HEK293 (cell line): ENCODE results near the gene LPO.

Source experiments
- CTCF ChIA-PET: fragments of 350-600 bp; formaldehyde crosslinking; extraction: SDS; loops from one replicate; lab custom pipeline; 2021; ENCODE audit warnings: antibody characterized with exemption; lab: Yijun Ruan, JAX
- POLR2A ChIA-PET: fragments of 300-600 bp; formaldehyde crosslinking; extraction: SDS; loops from one replicate; lab custom pipeline; 2020; ENCODE audit warnings: antibody characterized with exemption, inconsistent platforms; lab: Yijun Ruan, JAX
- H3K27ac ChIP-seq: fragments of 200-500 bp; sonication (Bioruptor generic); 2 replicates; pipeline ENCODE4 v1.5.1; 2014; ENCODE audit warnings: low read depth, low read length, control low read depth, inconsistent platforms; ENCODE audit errors: extremely low read depth
- H3K36me3 ChIP-seq, 2 experiments: fragments of 200-500 bp in 1 of 2; sonication (Bioruptor generic) in 1 of 2; 1 replicate in 1 of 2; 2 replicates in 1 of 2; pipeline ENCODE4 v1.5.1; 2014 to 2017; ENCODE audit warnings: inconsistent platforms in 2 of 2, low read length in 2 of 2; ENCODE audit not compliant: control insufficient read depth in 2 of 2, insufficient read depth in 1 of 2
- H3K4me1 ChIP-seq: fragments of 200-500 bp; sonication (Bioruptor generic); 2 replicates; pipeline ENCODE4 v1.5.1; 2014; ENCODE audit warnings: mild to moderate bottlenecking, low read length, inconsistent platforms; ENCODE audit not compliant: control insufficient read depth, insufficient read depth
- H3K4me3 ChIP-seq: 2 replicates; pipeline ENCODE4 v1.5.1; 2011; ENCODE audit warnings: low read depth, mild to moderate bottlenecking, control low read depth, low read length, moderate library complexity
- H3K9me3 ChIP-seq: fragments of 200-500 bp; sonication (Bioruptor generic); 2 replicates; pipeline ENCODE4 v1.5.1; 2014; ENCODE audit warnings: low read depth, low read length, inconsistent platforms; ENCODE audit not compliant: control insufficient read depth, insufficient read depth
- BCL11B ChIP-seq: fragments of 450-650 bp; formaldehyde crosslinking; IDR thresholded peaks from 2 replicates; pipeline ENCODE4 v1.5.1; 2016; ENCODE audit warnings: low read depth, missing biosample characterization, missing genetic modification characterization
- OVOL3 ChIP-seq: fragments of 450-650 bp; formaldehyde crosslinking; IDR thresholded peaks from 2 replicates; pipeline ENCODE4 v1.5.1; 2016; ENCODE audit warnings: missing biosample characterization, missing genetic modification characterization
- PRDM1 ChIP-seq: fragments of 450-650 bp; formaldehyde crosslinking; IDR thresholded peaks from 2 replicates; pipeline ENCODE4; 2016; ENCODE audit warnings: missing biosample characterization, missing genetic modification characterization
- SETDB1 ChIP-seq: IDR thresholded peaks from one replicate; pipeline ENCODE4 v1.6.1; 2017; ENCODE audit warnings: mild to moderate bottlenecking, low read length, moderate library complexity, mixed read lengths; ENCODE audit not compliant: insufficient read length
- ZBTB21 ChIP-seq: fragments of 450-650 bp; formaldehyde crosslinking; IDR thresholded peaks from 2 replicates; pipeline ENCODE4 v1.5.1; 2017; ENCODE audit warnings: missing biosample characterization, missing genetic modification characterization
- ZBTB8A ChIP-seq: fragments of 450-650 bp; formaldehyde crosslinking; IDR thresholded peaks from 2 replicates; pipeline ENCODE4 v1.5.1; 2016; ENCODE audit warnings: missing biosample characterization, missing genetic modification characterization
- ZEB2 ChIP-seq: fragments of 450-650 bp; formaldehyde crosslinking; IDR thresholded peaks from 2 replicates; pipeline ENCODE4 v1.5.1; 2016; ENCODE audit warnings: missing biosample characterization, missing genetic modification characterization
- ZFHX2 ChIP-seq: fragments of 450-650 bp; formaldehyde crosslinking; conservative IDR thresholded peaks from 2 replicates; pipeline ENCODE4 v1.5.1; 2016; ENCODE audit warnings: missing biosample characterization, missing genetic modification characterization
- ZNF211 ChIP-seq: fragments of 450-650 bp; formaldehyde crosslinking; IDR thresholded peaks from 2 replicates; pipeline ENCODE4 v1.5.1; 2016; ENCODE audit warnings: low read depth, missing biosample characterization, missing genetic modification characterization
- ZNF274 ChIP-seq, 2 experiments: fragments of 200-500 bp in 1 of 2; fragments of 450-650 bp in 1 of 2; sonication (Bioruptor generic) in 1 of 2; formaldehyde crosslinking in 1 of 2; IDR thresholded peaks; 2 replicates each; pipeline versions ENCODE4 v1.5.1 to v1.6.1; 2014 to 2016; ENCODE audit warnings: borderline replicate concordance in 1 of 2, inconsistent platforms in 1 of 2, low read length in 1 of 2, missing biosample characterization in 1 of 2, missing genetic modification characterization in 1 of 2
- ZNF416 ChIP-seq: fragments of 450-650 bp; formaldehyde crosslinking; IDR thresholded peaks from 2 replicates; pipeline ENCODE4 v1.5.1; 2016; ENCODE audit warnings: missing biosample characterization, missing genetic modification characterization
- ZNF514 ChIP-seq: fragments of 450-650 bp; formaldehyde crosslinking; IDR thresholded peaks from 2 replicates; pipeline ENCODE4 v1.5.1; 2016; ENCODE audit warnings: missing biosample characterization, missing genetic modification characterization
- ZXDB ChIP-seq: fragments of 450-650 bp; formaldehyde crosslinking; IDR thresholded peaks from 2 replicates; pipeline ENCODE4 v1.5.1; 2016; ENCODE audit warnings: missing biosample characterization, missing genetic modification characterization
- TF ChIP-seq, protein P1 (sequence below): fragments of 450-650 bp; formaldehyde crosslinking; IDR thresholded peaks from 2 replicates; pipeline ENCODE4 v1.5.1; 2016; ENCODE audit warnings: missing biosample characterization, missing genetic modification characterization
- TF ChIP-seq, protein P2 (sequence below): fragments of 450-650 bp; formaldehyde crosslinking; IDR thresholded peaks from 2 replicates; pipeline ENCODE4 v1.5.1; 2016; ENCODE audit warnings: missing biosample characterization, missing genetic modification characterization
- TF ChIP-seq, protein P3 (sequence below): fragments of 450-650 bp; formaldehyde crosslinking; IDR thresholded peaks from 2 replicates; pipeline ENCODE4 v1.5.1; 2016; ENCODE audit warnings: missing biosample characterization, missing genetic modification characterization
- TF ChIP-seq, protein P4 (sequence below): fragments of 450-650 bp; formaldehyde crosslinking; IDR thresholded peaks from 2 replicates; pipeline ENCODE4 v1.5.1; 2016; ENCODE audit warnings: missing biosample characterization, missing genetic modification characterization
- TF ChIP-seq, protein P5 (sequence below): fragments of 450-650 bp; formaldehyde crosslinking; IDR thresholded peaks from 2 replicates; pipeline ENCODE4 v1.5.1; 2016; ENCODE audit warnings: missing biosample characterization, missing genetic modification characterization
- TF ChIP-seq, protein P6 (sequence below): fragments of 450-650 bp; IDR thresholded peaks from 2 replicates; pipeline ENCODE4 v1.5.1; 2018; ENCODE audit warnings: missing biosample characterization, missing genetic modification characterization
- TF ChIP-seq, protein P7 (sequence below): sonication (generic); formaldehyde crosslinking; IDR thresholded peaks from 2 replicates; pipeline ENCODE4 v1.8.1; 2022; ENCODE audit warnings: mild to moderate bottlenecking, moderate library complexity, missing genetic modification reagents

The LPO gene

DNA sequence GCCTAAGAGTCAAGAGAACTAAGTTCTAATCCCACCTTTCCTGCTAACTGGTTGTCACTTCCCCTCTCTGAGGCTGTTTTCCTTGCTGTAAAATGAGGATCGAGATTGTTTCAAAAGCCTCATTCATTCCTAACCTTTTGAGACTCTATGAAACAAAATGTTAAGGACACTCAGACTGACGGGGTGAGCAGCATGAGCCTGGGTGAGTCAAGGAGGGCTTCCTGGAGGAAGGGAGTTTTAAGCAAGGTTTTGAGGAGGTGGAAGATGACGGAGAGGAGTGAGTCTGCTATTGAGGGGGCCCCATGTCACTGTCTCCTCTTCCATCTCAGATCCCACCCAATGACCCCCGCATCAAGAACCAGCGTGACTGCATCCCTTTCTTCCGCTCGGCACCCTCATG lies 41.8 kb upstream of the LPO start:
- CTCF ChIA-PET: interaction anchor here (0.5 to 1.5 kb wide), 4 partner anchors 23 to 260 kb away, joined by 3 to 6 read pairs (median 4); no protein-coding TSS in a partner anchor

DNA sequence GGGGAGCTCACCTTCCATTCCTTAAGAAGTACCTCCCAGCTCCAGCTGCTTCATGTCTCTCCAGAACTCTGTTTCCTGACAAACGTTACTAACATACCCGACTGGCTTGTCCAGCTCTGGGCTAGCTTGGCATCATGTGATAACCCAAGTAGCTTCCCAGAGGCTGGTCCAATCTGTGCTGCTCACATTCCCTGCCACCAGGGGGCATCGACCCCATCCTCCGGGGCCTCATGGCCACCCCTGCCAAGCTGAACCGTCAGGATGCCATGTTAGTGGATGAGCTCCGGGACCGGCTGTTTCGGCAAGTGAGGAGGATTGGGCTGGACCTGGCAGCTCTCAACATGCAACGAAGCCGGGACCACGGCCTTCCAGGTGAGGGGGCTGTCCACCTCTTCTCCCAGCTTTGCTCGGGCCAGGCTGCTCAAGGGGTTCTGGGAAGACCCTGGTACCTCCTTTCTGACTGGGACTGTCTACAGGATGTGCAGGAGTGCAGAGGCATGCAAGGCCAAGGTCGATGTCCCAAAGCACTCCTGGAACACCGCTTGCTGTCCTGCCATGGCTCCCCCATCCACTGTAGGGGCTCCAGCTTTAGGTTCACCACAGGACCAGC lies 38.3 kb upstream of the LPO start:
- no peak for TF ChIP-seq ZNF211 (tag by site-specific recombination)
- peak; percentile 53; the same call in 1 of the 2 replicates for TF ChIP-seq ZXDB (tag by site-specific recombination)
- TF ChIP-seq OVOL3: no peak
- TF ChIP-seq, protein P1, sequence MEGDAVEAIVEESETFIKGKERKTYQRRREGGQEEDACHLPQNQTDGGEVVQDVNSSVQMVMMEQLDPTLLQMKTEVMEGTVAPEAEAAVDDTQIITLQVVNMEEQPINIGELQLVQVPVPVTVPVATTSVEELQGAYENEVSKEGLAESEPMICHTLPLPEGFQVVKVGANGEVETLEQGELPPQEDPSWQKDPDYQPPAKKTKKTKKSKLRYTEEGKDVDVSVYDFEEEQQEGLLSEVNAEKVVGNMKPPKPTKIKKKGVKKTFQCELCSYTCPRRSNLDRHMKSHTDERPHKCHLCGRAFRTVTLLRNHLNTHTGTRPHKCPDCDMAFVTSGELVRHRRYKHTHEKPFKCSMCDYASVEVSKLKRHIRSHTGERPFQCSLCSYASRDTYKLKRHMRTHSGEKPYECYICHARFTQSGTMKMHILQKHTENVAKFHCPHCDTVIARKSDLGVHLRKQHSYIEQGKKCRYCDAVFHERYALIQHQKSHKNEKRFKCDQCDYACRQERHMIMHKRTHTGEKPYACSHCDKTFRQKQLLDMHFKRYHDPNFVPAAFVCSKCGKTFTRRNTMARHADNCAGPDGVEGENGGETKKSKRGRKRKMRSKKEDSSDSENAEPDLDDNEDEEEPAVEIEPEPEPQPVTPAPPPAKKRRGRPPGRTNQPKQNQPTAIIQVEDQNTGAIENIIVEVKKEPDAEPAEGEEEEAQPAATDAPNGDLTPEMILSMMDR (tag by site-specific recombination): peak; percentile 63
- H3K27ac ChIP-seq: no peak overlapping the region
- H3K4me3 ChIP-seq: no peak overlapping the region
- H3K4me1 ChIP-seq: no peaks in the 10 kb centered on the region; the same call in 1 of the 2 replicates
- CTCF ChIA-PET: interaction anchor here (0.6 to 5.8 kb wide), 36 partner anchors 9 to 519 kb away, joined by 3 to 84 read pairs (median 5); partner anchors contain the start of genes EPX, LPO, MKS1 and OR4D2
- POLR2A ChIA-PET: interaction anchor here (0.6 to 3.3 kb wide), 4 partner anchors 15 to 235 kb away, joined by 3 to 14 read pairs (median 4); partner anchors contain the start of genes DYNLL2 and MKS1
- peaks cover 0 to 9% of the 10 kb centered on the region in 2 experiments; a peak in 1 of 3 replicates for H3K36me3 ChIP-seq
- H3K9me3 ChIP-seq: no peaks in the 10 kb centered on the region

More for the DNA sequence above, 41.8 kb upstream of the LPO start:
- Histone ChIP-seq H3K27ac (no peak overlapping the region), H3K4me1 (no peaks in the 10 kb centered on the region; the same call in 1 of the 2 replicates)
- TF ChIP-seq ZBTB8A (no peak), ZFHX2 (tag by site-specific recombination) (no peak), ZBTB21 (tag by site-specific recombination) (no peak)
- TF ChIP-seq, protein P2, sequence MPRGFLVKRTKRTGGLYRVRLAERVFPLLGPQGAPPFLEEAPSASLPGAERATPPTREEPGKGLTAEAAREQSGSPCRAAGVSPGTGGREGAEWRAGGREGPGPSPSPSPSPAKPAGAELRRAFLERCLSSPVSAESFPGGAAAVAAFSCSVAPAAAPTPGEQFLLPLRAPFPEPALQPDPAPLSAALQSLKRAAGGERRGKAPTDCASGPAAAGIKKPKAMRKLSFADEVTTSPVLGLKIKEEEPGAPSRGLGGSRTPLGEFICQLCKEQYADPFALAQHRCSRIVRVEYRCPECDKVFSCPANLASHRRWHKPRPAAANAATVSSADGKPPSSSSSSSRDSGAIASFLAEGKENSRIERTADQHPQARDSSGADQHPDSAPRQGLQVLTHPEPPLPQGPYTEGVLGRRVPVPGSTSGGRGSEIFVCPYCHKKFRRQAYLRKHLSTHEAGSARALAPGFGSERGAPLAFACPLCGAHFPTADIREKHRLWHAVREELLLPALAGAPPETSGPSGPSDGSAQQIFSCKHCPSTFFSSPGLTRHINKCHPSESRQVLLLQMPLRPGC (tag by site-specific recombination): no peak
- TF ChIP-seq, protein P3, sequence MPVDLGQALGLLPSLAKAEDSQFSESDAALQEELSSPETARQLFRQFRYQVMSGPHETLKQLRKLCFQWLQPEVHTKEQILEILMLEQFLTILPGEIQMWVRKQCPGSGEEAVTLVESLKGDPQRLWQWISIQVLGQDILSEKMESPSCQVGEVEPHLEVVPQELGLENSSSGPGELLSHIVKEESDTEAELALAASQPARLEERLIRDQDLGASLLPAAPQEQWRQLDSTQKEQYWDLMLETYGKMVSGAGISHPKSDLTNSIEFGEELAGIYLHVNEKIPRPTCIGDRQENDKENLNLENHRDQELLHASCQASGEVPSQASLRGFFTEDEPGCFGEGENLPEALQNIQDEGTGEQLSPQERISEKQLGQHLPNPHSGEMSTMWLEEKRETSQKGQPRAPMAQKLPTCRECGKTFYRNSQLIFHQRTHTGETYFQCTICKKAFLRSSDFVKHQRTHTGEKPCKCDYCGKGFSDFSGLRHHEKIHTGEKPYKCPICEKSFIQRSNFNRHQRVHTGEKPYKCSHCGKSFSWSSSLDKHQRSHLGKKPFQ: no peak
- TF ChIP-seq, protein P4, sequence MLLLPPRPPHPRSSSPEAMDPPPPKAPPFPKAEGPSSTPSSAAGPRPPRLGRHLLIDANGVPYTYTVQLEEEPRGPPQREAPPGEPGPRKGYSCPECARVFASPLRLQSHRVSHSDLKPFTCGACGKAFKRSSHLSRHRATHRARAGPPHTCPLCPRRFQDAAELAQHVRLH (tag by site-specific recombination): no peak
- TF ChIP-seq, all 188 proteins: peak for 0
- no peaks in the 10 kb centered on the region for H3K36me3 ChIP-seq
- no peak overlapping the region for H3K4me3 ChIP-seq
- no peaks in the 10 kb centered on the region for H3K9me3 ChIP-seq
- POLR2A ChIA-PET: interaction anchor here (0.7 kb wide), 1 partner anchor 15 kb away, joined by 5 read pairs; no protein-coding TSS in a partner anchor

DNA sequence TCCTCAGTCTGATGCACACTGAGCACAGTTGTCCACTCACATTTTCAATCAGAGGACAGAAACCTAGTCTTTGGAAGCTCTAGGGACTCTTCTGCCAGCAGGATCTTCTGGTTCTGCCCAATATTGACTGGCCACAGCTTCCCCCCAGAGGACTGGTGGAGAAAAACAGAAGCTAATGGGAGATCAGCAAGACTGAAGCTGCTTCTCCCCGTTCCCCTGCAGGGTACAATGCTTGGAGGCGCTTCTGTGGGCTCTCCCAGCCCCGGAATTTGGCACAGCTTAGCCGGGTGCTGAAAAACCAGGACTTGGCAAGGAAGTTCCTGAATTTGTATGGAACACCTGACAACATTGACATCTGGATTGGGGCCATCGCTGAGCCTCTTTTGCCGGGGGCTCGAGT lies 35.5 kb upstream of the LPO start:
- no peaks in the 10 kb centered on the region; the same call in 1 of the 2 replicates for H3K4me1 ChIP-seq
- ChIA-PET CTCF (interaction anchor here (5.8 kb wide), 1 partner anchor 10 kb away, joined by 84 read pairs; no protein-coding TSS in a partner anchor), POLR2A (interaction anchor here (3.3 kb wide), 1 partner anchor 15 kb away, joined by 14 read pairs; the partner anchor contains the start of gene MKS1)
- no peak overlapping the region for H3K27ac ChIP-seq
- H3K4me3 ChIP-seq: no peak overlapping the region
- H3K36me3 ChIP-seq: peaks cover 0 to 32% of the 10 kb centered on the region in 2 experiments; a peak in 1 of 3 replicates
- H3K9me3 ChIP-seq: no peaks in the 10 kb centered on the region
- no peak for TF ChIP-seq ZEB2 (tag by site-specific recombination)
- TF ChIP-seq, protein P5, sequence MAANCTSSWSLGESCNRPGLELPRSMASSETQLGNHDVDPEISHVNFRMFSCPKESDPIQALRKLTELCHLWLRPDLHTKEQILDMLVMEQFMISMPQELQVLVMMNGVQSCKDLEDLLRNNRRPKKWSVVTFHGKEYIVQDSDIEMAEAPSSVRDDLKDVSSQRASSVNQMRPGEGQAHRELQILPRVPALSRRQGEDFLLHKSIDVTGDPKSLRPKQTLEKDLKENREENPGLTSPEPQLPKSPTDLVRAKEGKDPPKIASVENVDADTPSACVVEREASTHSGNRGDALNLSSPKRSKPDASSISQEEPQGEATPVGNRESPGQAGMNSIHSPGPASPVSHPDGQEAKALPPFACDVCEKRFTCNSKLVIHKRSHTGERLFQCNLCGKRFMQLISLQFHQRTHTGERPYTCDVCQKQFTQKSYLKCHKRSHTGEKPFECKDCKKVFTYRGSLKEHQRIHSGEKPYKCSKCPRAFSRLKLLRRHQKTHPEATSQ (tag by site-specific recombination): no peak
- no peak for TF ChIP-seq ZNF416 (tag by site-specific recombination)
- TF ChIP-seq ZNF514 (tag by site-specific recombination): no peak
- TF ChIP-seq, protein P6, sequence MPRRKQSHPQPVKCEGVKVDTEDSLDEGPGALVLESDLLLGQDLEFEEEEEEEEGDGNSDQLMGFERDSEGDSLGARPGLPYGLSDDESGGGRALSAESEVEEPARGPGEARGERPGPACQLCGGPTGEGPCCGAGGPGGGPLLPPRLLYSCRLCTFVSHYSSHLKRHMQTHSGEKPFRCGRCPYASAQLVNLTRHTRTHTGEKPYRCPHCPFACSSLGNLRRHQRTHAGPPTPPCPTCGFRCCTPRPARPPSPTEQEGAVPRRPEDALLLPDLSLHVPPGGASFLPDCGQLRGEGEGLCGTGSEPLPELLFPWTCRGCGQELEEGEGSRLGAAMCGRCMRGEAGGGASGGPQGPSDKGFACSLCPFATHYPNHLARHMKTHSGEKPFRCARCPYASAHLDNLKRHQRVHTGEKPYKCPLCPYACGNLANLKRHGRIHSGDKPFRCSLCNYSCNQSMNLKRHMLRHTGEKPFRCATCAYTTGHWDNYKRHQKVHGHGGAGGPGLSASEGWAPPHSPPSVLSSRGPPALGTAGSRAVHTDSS (tag by site-specific recombination): no peak
- TF ChIP-seq, protein P7, sequence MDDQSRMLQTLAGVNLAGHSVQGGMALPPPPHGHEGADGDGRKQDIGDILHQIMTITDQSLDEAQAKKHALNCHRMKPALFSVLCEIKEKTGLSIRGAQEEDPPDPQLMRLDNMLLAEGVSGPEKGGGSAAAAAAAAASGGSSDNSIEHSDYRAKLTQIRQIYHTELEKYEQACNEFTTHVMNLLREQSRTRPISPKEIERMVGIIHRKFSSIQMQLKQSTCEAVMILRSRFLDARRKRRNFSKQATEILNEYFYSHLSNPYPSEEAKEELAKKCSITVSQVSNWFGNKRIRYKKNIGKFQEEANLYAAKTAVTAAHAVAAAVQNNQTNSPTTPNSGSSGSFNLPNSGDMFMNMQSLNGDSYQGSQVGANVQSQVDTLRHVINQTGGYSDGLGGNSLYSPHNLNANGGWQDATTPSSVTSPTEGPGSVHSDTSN (CRISPR knock-in tag): no peak
- TF ChIP-seq SETDB1: no peak
- TF ChIP-seq ZNF274 (IDR thresholded peaks at IDR 0.05; ENCODE audit: low read length): no peak
- no peak for TF ChIP-seq ZNF274 (tag by site-specific recombination; IDR thresholded peaks at IDR 0.05; ENCODE audit: borderline replicate concordance)
- TF ChIP-seq BCL11B: no peak
- TF ChIP-seq PRDM1 (tag by site-specific recombination): no peak
